Omental fat pad (tissue), 4 donors: ENCODE results near the gene FBXW12. TPM values are rescaled to one million over a fixed set of nuclear protein-coding genes. Genes with fewer than 3 reads are reported as not detected.

Experiments used
- ATAC-seq: fragments of 150-250 bp; one replicate; pipeline ENCODE4 v1.9.1; 2016; ENCODE audit warnings: mild to moderate bottlenecking, moderate library complexity; ENCODE audit not compliant: low FRiP score
- DNase-seq: peaks from one replicate; pipeline ENCODE4 v3.0.0-alpha.2; 2019; ENCODE audit warnings: low spot score
- total RNA-seq, 4 donors: library from RNA; depleted of rRNA; stranded (reverse); fragments of >200 nt; gene quantifications; one replicate each; pipeline ENCODE4 v1.1.0, GENCODE V29; 2016
- TF ChIP-seq, protein P1 (sequence below), 3 donors: fragments of 450-650 bp; IDR thresholded peaks; one replicate each; pipeline ENCODE4 v1.5.1; 2016 to 2017; ENCODE audit warnings: antibody characterized with exemption in 3 of 3, mild to moderate bottlenecking in 3 of 3, moderate library complexity in 2 of 3

Gene FBXW12
- total RNA-seq, 4 donors from 2014 or later: not detected

DNA sequence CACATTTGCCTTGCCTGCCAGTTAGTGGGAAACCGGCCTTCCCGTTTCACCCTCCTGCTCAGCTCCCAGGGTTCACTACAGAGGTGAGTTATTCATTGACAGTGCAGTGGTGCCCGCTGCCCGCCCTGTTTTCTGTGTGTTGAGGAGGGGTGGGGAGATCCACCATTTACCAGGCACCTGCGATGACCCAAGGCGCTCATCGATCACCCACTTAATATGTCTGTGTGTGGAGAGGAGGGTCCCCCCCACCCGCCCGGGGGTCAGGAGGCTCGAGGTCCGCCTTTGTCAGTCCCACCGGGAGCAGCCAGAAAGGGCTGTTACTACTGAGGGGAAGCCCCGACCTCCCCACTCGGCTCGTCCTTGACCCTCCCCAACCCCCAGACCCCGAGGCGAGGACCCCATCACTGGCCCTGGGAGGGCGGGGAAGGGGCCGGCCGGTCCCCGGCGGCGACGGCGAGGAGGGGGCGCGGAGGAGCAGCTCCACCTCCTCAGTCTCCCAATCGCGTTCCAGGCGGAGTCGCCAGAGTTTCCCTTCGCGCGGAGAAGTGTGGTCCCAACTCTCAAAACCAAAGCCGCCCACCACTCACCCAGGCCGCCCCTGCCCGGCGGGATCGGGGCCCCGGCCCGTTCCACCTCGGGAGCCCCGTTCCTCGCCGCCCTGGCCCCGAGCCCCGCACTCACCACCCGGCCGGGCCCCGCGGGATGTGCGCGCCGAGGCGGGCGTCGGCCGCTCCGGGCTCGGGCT, 56.7 kb downstream of the FBXW12 start:
- ATAC-seq (no peak), DNase-seq (no peak)
- TF ChIP-seq, protein P1, sequence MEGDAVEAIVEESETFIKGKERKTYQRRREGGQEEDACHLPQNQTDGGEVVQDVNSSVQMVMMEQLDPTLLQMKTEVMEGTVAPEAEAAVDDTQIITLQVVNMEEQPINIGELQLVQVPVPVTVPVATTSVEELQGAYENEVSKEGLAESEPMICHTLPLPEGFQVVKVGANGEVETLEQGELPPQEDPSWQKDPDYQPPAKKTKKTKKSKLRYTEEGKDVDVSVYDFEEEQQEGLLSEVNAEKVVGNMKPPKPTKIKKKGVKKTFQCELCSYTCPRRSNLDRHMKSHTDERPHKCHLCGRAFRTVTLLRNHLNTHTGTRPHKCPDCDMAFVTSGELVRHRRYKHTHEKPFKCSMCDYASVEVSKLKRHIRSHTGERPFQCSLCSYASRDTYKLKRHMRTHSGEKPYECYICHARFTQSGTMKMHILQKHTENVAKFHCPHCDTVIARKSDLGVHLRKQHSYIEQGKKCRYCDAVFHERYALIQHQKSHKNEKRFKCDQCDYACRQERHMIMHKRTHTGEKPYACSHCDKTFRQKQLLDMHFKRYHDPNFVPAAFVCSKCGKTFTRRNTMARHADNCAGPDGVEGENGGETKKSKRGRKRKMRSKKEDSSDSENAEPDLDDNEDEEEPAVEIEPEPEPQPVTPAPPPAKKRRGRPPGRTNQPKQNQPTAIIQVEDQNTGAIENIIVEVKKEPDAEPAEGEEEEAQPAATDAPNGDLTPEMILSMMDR (IDR thresholded peaks at IDR 0.05): no peak

DNA sequence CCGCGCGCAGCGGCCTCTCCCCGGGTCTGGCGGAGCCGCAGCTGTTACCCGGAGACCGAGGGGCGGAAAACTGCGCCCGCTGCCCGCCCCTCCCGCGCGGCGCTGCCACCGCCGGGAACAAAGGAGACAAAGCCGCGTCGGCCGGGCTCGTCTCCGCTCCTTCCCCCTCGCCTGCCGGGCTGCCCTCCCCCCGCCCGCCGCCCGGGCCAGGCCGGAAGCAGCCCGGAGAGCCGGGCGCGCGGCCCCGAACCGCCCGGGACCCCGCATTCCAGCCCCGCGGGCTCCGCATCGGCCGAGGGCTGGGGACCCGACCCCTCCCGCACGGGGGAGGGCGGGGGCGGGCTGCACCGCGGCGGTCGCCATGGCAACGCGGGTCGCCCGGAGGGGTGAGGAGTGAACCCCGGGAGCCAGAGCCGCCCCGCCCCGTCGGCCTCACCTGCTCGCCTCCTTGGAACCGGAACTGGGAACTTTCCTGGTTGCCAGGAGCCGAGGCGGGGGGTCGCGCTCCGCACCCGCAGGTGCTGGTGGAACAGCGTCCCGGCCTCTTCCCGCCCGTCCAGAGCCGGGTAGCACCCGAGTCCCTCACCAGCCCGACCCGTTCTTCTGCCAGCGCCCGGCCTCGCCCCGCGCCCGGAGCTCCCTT, 57.4 kb downstream of the FBXW12 start:
- TF ChIP-seq, protein P1 (IDR thresholded peaks at IDR 0.05): no peak
- no peak for DNase-seq
- ATAC-seq: peak; percentile 10

DNA sequence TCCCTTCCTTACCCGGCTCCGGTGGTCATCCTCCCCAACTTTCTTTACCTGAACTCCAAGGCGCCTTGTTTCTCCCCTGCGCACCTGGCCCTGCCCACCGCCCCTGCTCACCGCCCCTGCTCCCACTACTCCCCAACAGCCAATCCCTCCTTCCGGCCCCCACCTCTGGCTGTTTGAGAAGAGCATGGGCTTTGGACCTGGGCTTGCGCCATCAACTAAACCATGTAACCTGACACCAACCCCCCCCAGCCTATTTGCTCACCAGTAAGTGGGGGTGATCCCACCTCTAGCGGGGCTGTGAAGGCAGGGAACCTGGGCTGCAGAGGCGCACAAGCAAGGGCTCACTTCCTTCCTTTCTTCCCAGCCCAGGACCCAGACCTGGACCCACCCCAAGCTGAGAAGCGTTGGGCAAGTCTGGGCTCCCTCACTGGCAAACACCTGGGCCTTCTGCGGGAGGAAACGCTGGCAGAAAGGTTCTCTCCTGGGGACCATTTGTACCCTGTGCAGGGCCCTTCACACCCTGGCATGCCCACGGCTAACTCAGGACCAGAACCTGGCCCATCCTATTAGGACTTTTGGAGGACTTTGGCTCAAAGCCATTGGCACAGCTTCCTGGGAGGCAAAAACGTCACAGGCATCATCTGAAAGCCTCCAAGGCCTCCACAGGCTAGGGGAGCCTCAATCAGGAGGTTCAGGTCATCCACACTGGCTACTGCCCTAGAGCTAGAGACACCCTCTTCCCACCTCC, 58.1 kb downstream of the FBXW12 start, which contains the start of gene PLXNB1:
Gene PLXNB1, minus strand, starts transcription at position 127 of the 748 bp plus-strand sequence. CDS start 5,475 bp downstream, outside the sequence.
- TF ChIP-seq, protein P1 (IDR thresholded peaks at IDR 0.05): no peak
- DNase-seq: peak; percentile 73
- peak; percentile 62 for ATAC-seq

DNA sequence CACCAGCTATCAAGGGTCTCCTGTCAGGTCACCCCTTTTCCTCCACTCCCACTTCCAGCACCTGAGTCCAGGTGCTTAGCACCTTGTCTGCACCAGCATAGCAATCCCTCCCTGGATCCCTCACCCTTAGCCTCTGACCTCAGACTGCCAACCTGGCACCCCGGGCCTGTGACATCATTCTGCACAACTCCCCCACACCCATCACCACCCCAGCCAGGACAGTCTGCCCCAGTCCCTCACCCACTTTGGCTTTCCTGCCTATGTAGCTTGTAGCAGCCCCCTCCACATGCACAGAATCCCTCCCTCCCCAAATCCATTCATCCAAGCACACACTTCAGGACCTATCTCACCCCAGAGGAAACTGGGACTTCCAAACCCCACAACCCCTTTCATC, 58.7 kb downstream of the FBXW12 start:
- ATAC-seq (no peak), DNase-seq (no peak)

DNA sequence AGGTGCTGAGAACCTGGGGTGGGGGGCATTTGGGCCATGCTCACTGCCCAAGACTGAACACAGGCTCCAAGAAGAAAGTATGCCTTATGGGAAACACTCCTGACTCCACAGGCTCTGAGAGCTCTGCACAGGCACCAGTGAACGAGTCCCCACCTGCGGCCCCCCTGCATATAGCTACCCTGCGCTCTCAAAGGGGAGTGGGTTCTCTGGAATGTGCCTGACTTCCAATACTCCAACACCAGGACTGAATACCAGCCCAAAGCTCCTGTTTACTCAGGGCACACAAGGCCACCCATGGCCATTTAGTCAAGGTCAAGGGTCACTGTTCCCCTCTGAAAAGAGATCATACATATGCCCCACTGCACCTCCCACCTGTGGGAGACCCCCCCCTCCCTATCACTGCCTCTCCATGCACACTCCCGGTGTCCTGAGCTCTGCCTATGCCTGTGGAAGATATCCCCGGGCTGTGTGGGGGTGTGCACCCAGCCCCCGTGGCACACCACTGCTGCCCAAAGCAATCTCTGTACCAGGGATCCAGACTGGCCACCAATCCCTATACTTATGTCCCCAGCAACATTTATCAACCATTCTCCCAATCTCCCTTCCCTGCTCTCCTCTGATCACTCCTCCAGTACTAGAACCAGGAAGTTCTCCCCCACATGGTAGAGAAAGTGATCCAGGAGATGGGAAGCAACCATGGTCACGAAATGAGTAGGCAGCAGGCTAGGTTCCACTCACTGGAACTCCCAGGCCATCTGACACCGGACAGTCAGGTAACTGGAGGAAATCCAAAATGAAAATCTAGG, 59.4 kb downstream of the FBXW12 start:
- no peak for ATAC-seq
- TF ChIP-seq, protein P1 (IDR thresholded peaks at IDR 0.05): no peak
- no peak for DNase-seq

More for the DNA sequence above, 58.7 kb downstream of the FBXW12 start:
- TF ChIP-seq, protein P1 (IDR thresholded peaks at IDR 0.05): no peak
